SKM-1 treated with dmso at 0.1 percent for 144 hours (cell line): ENCODE results near the gene MIER2.
"Not testable (repeated sequence)": the region's sequence is repeated elsewhere in the genome, so short reads cannot be mapped to it uniquely, and the experiment has no call there.

Experiments
- DNase-seq: peaks from one replicate; lab custom pipeline; 2025; ENCODE audit not compliant: unreplicated experiment; lab: John Stamatoyannopoulos, UW

The MIER2 gene, protein sequence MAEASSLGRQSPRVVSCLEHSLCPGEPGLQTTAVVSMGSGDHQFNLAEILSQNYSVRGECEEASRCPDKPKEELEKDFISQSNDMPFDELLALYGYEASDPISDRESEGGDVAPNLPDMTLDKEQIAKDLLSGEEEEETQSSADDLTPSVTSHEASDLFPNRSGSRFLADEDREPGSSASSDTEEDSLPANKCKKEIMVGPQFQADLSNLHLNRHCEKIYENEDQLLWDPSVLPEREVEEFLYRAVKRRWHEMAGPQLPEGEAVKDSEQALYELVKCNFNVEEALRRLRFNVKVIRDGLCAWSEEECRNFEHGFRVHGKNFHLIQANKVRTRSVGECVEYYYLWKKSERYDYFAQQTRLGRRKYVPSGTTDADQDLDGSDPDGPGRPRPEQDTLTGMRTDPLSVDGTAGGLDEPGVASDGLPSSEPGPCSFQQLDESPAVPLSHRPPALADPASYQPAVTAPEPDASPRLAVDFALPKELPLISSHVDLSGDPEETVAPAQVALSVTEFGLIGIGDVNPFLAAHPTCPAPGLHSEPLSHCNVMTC

DNA sequence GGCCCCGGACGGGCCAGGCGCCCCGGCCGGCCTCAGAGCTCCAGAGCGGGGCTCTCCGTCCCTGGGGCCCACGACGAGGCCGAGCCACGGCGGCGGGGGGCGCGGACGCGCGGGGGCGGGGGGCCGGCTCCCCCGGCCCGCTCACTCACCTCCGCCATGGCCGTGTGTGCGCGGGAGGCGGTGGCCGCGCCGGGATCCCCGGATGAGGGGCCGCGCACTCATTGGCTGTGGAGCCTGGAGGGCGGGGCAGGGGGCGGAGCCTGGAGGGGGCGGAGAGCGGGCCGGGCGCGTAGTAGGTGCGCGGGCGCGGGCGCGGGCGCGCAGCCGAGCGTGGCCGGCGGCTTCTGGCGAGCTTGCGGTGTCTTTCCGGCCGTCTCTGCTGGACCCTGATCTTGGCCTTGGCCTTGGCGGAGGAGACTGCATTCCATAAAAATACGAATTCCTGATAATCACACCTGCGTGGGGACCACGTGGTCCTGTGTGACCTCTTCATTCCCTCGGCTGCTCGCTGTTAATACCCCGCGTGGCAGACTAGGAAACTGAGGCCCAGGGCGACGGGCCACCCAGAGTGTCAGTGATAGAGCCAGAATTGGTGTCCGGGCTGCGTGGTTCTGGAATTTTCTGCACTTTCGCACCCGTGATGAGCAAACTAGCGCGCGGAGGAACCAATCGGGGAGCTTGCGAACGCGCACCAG, at the start of gene MIER2:
Gene MIER2, minus strand, starts transcription at position 172 of the 695 bp plus-strand sequence. Its CDS starts 14 bp downstream, at position 158.
- peak; percentile 67 for DNase-seq

GRCh38 chr19:393560-393959, 49.0 kb upstream of the MIER2 start:
- DNase-seq: not testable (repeated sequence)

- DNase-seq: no peak
Observed at GRCh38 chr19:392375-392970, 47.9 kb upstream of the MIER2 start.

- no peak for DNase-seq
Observed at GRCh38 chr19:391726-392374, 47.3 kb upstream of the MIER2 start.

- no peak for DNase-seq
Observed at GRCh38 chr19:391207-391557, 46.6 kb upstream of the MIER2 start.

DNA sequence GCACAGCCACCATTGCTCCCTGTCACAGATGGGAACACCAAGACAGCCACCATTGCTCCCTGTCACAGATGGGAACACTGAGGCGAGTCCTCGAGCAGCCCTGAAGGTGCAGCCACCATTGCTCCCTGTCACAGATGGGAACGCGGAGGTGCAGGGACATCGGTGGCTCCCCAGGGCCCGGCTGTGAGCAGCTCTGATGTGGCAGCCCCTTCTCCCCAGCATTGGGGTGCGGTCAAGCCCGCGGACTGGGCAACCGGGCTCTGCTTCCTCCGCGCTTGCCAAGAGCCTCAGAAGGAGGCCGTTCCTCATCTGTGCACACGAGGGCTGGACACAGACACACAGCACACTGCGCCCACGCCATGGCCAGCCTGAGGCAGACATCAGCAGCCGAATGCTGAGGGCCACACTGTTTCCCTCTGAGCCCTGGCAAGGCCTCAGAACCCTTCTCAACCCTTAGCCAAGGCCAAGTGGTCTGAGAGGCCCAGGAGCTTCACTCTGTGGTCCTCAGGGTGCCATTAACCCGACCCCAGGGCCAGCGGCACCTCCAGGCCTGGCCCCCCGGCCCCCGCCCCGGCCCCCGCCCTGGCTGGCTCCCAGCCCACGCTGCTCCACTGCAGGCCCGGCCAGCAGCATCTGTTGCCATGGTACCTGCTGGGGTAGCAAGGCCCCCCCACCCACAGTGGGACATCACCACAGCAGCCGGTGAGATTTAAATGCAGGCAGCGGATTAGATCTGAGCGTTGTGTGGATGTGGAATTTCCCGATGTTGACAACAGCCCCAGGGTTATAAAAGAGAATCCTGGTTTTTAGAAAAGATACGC, 46.0 kb upstream of the MIER2 start:
- DNase-seq: no peak

- DNase-seq: no peak
Observed at GRCh38 chr19:389935-390289, 45.3 kb upstream of the MIER2 start.

- no peak for DNase-seq
Observed at GRCh38 chr19:389255-389934, 44.8 kb upstream of the MIER2 start.

DNA sequence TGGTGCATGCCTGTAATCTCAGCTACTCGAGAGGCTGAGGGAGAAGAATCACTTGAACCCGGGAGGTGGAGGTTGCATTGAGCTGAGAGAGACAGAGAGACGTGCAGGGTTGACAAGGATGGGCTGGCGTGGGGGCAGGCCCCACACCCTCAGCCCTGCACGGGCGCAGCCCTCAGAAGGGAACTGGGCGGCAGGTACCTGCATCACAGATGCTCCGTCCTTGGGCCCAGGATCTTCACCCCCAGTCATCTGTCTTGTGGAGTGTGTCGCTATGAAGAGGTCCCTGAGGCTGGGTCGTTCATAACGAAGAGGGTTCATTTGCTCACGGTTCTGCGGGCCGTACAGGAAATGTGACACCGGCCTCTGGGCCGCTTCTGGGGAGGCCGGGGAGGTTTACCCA, 44.1 kb upstream of the MIER2 start:
- DNase-seq: no peak

GRCh38 chr19:387777-388176, 43.2 kb upstream of the MIER2 start:
- DNase-seq: no peak

GRCh38 chr19:386632-387301, 42.2 kb upstream of the MIER2 start:
- DNase-seq: not testable (repeated sequence)

GRCh38 chr19:386189-386588, 41.6 kb upstream of the MIER2 start:
- not testable (repeated sequence) for DNase-seq

GRCh38 chr19:384799-385169, 40.2 kb upstream of the MIER2 start:
- DNase-seq: no peak

DNA sequence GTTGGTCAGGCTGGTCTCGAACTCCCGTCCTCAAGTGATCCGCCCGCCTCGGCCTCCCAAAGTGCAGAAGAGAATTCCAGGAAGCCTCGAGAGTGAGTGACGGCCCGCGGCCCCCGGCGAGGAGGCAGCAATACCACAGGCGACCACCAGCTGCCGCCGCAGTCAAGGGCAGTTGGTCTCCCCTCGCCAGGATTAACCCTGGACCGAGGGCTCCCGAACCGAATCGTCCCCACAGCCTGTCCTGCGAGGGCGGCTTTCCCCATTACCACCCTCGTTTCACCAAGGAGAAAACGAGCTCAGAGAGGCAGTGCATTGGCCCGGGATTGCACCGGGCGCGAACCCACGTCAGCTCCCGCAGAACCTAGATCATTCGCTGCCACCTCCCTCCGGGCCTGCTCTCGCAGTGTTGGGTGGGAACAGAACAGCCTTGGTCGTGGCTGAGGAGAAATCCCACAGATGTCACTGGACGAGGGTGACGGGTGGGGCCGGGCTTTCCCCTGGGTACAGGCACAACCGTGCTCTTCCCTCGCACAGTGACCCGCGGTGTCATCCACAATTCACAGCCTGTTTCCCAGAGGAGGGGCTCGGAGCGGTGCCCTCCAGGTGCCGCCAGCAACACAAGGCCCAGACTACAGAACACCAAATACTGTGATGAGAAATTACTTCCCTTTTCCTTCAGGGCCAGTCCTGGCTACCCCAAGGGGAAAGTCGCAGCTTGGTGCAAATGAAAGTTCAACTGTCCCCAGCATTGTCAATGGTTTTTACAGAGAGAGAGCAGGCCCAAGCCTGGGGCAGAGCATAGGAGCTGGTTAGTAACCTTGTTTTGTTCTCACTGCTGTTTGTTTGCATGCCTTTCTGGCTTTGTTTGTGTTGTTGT, 39.6 kb upstream of the MIER2 start:
- DNase-seq: no peak

DNA sequence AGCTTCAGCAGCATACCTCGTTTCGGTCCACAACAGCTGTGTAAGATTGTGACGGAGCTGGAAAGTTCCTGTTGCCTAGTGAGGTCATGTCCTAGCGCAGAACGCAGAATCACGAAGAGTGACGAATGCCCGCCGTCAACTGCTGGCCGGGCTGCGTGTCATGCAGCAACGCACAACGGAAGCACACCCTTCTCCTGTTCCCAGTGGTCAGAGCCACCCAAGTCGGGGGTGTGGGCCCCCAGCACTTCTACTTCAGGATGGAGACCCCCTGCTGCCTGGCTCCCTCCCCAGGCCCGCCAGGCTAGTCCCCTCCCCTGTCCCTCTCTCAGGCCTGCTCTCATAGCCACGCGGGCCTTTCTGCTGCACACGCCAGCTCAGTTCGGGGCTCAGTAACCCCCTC, 38.4 kb upstream of the MIER2 start:
- DNase-seq: no peak

- not testable (repeated sequence) for DNase-seq
Observed at GRCh38 chr19:382578-382977, 38.0 kb upstream of the MIER2 start.

- DNase-seq: not testable (repeated sequence)
Observed at GRCh38 chr19:381901-382300, 37.3 kb upstream of the MIER2 start.

GRCh38 chr19:380618-381219, 36.1 kb upstream of the MIER2 start:
- not testable (repeated sequence) for DNase-seq
